H1 (cell line): Measurements from ENCODE around the gene PAFAH1B1. TPM values are rescaled to one million over a fixed set of nuclear protein-coding genes. Genes with fewer than 3 reads are reported as not detected.

Experiments used
- CTCF ChIA-PET: fragments of 300-600 bp; sonication (Branson Sonifier 250); formaldehyde crosslinking; loops from one replicate; lab custom pipeline; 2021; ENCODE audit not compliant: partially characterized antibody; lab: Charles Lee
- POLR2A ChIA-PET: fragments of 300-600 bp; sonication (Branson Sonifier 250); formaldehyde crosslinking; loops from one replicate; lab custom pipeline; 2021; ENCODE audit warnings: inconsistent platforms; ENCODE audit not compliant: partially characterized antibody; lab: Charles Lee
- DNase-seq, 2 experiments: peaks; one replicate each; pipeline versions ENCODE4 v3.0.0 to v3.0.0-alpha.2; 2010 to 2022; ENCODE audit warnings: low spot score in 2 of 2, low read depth in 1 of 2, mixed read lengths in 1 of 2
- FAIRE-seq: peaks from 2 replicates; lab custom pipeline; 2011; peaks lifted over from hg19 to GRCh38; lab: Jason Lieb, UNC
- H2AFZ ChIP-seq: 2 replicates; pipeline ENCODE4 v1.8.1; 2012; ENCODE audit warnings: low read length, inconsistent platforms
- H2AK5ac ChIP-seq: 2 replicates; pipeline ENCODE4 v1.6.1; 2013; ENCODE audit warnings: low read depth, low read length
- H2BK120ac ChIP-seq: replicated peaks from 2 replicates; pipeline ENCODE3; 2013; ENCODE audit warnings: low read depth, low read length, inconsistent platforms
- H2BK12ac ChIP-seq: 2 replicates; pipeline ENCODE4 v1.6.1; 2013; ENCODE audit warnings: low read depth, low read length
- H2BK15ac ChIP-seq: 2 replicates; pipeline ENCODE4 v1.6.1; 2013; ENCODE audit warnings: low read length
- H2BK20ac ChIP-seq: 2 replicates; pipeline ENCODE4 v1.6.1; 2013; ENCODE audit warnings: low read length
- H2BK5ac ChIP-seq: 2 replicates; pipeline ENCODE4 v1.6.1; 2013; ENCODE audit warnings: low read depth, low read length
- H3K14ac ChIP-seq: 2 replicates; pipeline ENCODE4 v1.6.1; 2013; ENCODE audit warnings: inconsistent platforms; ENCODE audit not compliant: insufficient read length
- H3K18ac ChIP-seq: 2 replicates; pipeline ENCODE4 v1.6.1; 2013; ENCODE audit warnings: low read length; ENCODE audit errors: extremely low read depth
- H3K23ac ChIP-seq: 2 replicates; pipeline ENCODE4 v1.6.1; 2013; ENCODE audit warnings: inconsistent platforms; ENCODE audit not compliant: insufficient read length
- H3K23me2 ChIP-seq: 2 replicates; pipeline ENCODE4 v1.6.1; 2013; ENCODE audit warnings: low read depth, low read length
- H3K27ac ChIP-seq: 2 replicates; pipeline ENCODE4 v1.6.1; 2011; ENCODE audit warnings: low read depth, low read length, inconsistent platforms
- H3K27me3 ChIP-seq, 4 experiments: replicated peaks in 1 of 4; 1 replicate in 1 of 4; 2 replicates in 3 of 4; pipeline versions ENCODE4 v1.6.1 to v1.8.1; 2011 to 2013; ENCODE audit warnings: low read length in 3 of 4, mild to moderate bottlenecking in 3 of 4, inconsistent platforms in 2 of 4, mixed read lengths in 2 of 4, moderate library complexity in 1 of 4; ENCODE audit not compliant: control insufficient read depth in 3 of 4, insufficient read depth in 3 of 4; ENCODE audit errors: extremely low read depth in 1 of 4
- H3K36me3 ChIP-seq, 4 experiments: 2 replicates each; pipeline versions ENCODE4 v1.6.1 to v1.8.1; 2011 to 2013; ENCODE audit warnings: mild to moderate bottlenecking in 4 of 4, low read length in 3 of 4, moderate library complexity in 2 of 4, control low read depth in 1 of 4, inconsistent platforms in 1 of 4; ENCODE audit not compliant: insufficient read depth in 4 of 4, control insufficient read depth in 2 of 4
- H3K4ac ChIP-seq: replicated peaks from 2 replicates; pipeline ENCODE3; 2013; ENCODE audit warnings: low read length, low read depth, mixed read lengths, inconsistent platforms; ENCODE audit not compliant: insufficient read length
- H3K4me1 ChIP-seq, 4 experiments: replicated peaks in 1 of 4; 1 replicate in 1 of 4; 2 replicates in 3 of 4; pipeline versions ENCODE4 v1.6.1 to v1.8.1; 2011 to 2013; ENCODE audit warnings: low read length in 3 of 4, inconsistent platforms in 2 of 4, mixed read lengths in 1 of 4; ENCODE audit not compliant: insufficient read depth in 4 of 4, control insufficient read depth in 3 of 4
- H3K4me2 ChIP-seq, 2 experiments: 2 replicates each; pipeline versions ENCODE4 v1.6.1 to v1.8.1; 2011 to 2013; ENCODE audit warnings: low read depth in 2 of 2, low read length in 2 of 2, control low read depth in 1 of 2, inconsistent platforms in 1 of 2, mild to moderate bottlenecking in 1 of 2; ENCODE audit not compliant: insufficient read depth in 1 of 2
- H3K4me3 ChIP-seq, 4 experiments: fragments of 200-600, 300-600 bp in 1 of 4; sonication (generic), shearing (Covaris generic), sonication (Bioruptor Twin) in 1 of 4; 2 replicates each; pipeline versions ENCODE4 v1.5.1 to v1.8.1; 2011 to 2016; ENCODE audit warnings: low read length in 4 of 4, low read depth in 3 of 4, control low read depth in 2 of 4, inconsistent platforms in 2 of 4, mild to moderate bottlenecking in 2 of 4, mixed read lengths in 1 of 4, moderate library complexity in 1 of 4; ENCODE audit not compliant: insufficient read depth in 2 of 4; ENCODE audit errors: extremely low read depth in 1 of 4
- H3K56ac ChIP-seq: replicated peaks from 2 replicates; pipeline ENCODE3; 2013; ENCODE audit warnings: low read depth, mild to moderate bottlenecking, mixed read lengths, low read length, inconsistent platforms; ENCODE audit not compliant: insufficient read length
- H3K79me1 ChIP-seq: 2 replicates; pipeline ENCODE4 v1.6.1; 2013; ENCODE audit warnings: low read depth, low read length, control low read depth
- H3K79me2 ChIP-seq, 2 experiments: 2 replicates each; pipeline versions ENCODE4 v1.6.1 to v1.8.1; 2012 to 2013; ENCODE audit warnings: low read length in 2 of 2, mild to moderate bottlenecking in 2 of 2, inconsistent platforms in 1 of 2; ENCODE audit not compliant: insufficient read depth in 2 of 2, control insufficient read depth in 1 of 2
- H3K9ac ChIP-seq, 4 experiments: replicated peaks in 1 of 4; 1 replicate in 1 of 4; 2 replicates in 3 of 4; pipeline versions ENCODE4 v1.6.1 to v1.8.1; 2011 to 2013; ENCODE audit warnings: low read depth in 3 of 4, low read length in 3 of 4, control low read depth in 2 of 4, mild to moderate bottlenecking in 2 of 4, moderate library complexity in 2 of 4, inconsistent platforms in 1 of 4; ENCODE audit errors: extremely low read depth in 1 of 4
- H3K9me3 ChIP-seq, 2 experiments: 2 replicates each; pipeline versions ENCODE4 v1.6.1 to v1.8.1; 2012 to 2013; ENCODE audit warnings: mild to moderate bottlenecking in 2 of 2, moderate library complexity in 2 of 2, control low read depth in 1 of 2, inconsistent platforms in 1 of 2, low read depth in 1 of 2, low read length in 1 of 2, mixed read lengths in 1 of 2; ENCODE audit not compliant: insufficient read depth in 2 of 2
- H4K20me1 ChIP-seq, 2 experiments: replicated peaks in 1 of 2; 2 replicates each; pipeline versions ENCODE3 to v1.8.1; 2011 to 2013; ENCODE audit warnings: inconsistent platforms in 2 of 2, low read length in 2 of 2, mild to moderate bottlenecking in 1 of 2; ENCODE audit not compliant: insufficient read depth in 2 of 2, control insufficient read depth in 1 of 2
- H4K5ac ChIP-seq: 2 replicates; pipeline ENCODE4 v1.6.1; 2013; ENCODE audit warnings: low read length, low read depth, mixed read lengths, inconsistent platforms; ENCODE audit not compliant: insufficient read length
- H4K8ac ChIP-seq: 2 replicates; pipeline ENCODE4 v1.8.0; 2013; ENCODE audit warnings: mild to moderate bottlenecking, moderate library complexity, low read length, inconsistent platforms; ENCODE audit not compliant: insufficient read depth; ENCODE audit errors: extremely low read depth
- H4K91ac ChIP-seq: replicated peaks from 2 replicates; pipeline ENCODE3; 2013; ENCODE audit warnings: low read length, mixed read lengths, inconsistent platforms; ENCODE audit not compliant: insufficient read length
- BACH1 ChIP-seq: IDR thresholded peaks from 2 replicates; pipeline ENCODE4 v1.6.1; 2012; ENCODE audit warnings: low read length, improper control_type of control experiment
- FOSL1 ChIP-seq: IDR thresholded peaks from 2 replicates; pipeline ENCODE4 v1.6.1; 2011; ENCODE audit warnings: mild to moderate bottlenecking, low read depth, low read length, moderate library complexity; ENCODE audit not compliant: insufficient read depth
- KDM4A ChIP-seq: IDR thresholded peaks from one replicate; pipeline ENCODE4 v1.7.1; 2012; ENCODE audit warnings: low read depth, mild to moderate bottlenecking, moderate library complexity, low read length, inconsistent platforms; ENCODE audit not compliant: severe bottlenecking
- SIRT6 ChIP-seq: IDR thresholded peaks from one replicate; pipeline ENCODE4 v1.7.1; 2012; ENCODE audit warnings: low read length, inconsistent platforms
- TAF7 ChIP-seq: optimal IDR thresholded peaks from 2 replicates; pipeline ENCODE3; 2011; ENCODE audit warnings: low read depth, mild to moderate bottlenecking, inconsistent platforms, low read length, moderate library complexity, borderline replicate concordance
- WGBS, 2 experiments: shearing (Covaris generic) in 1 of 2; methylation state at CpG; one replicate each; pipeline versions ENCODE4 v1.1.6 to v1.1.7; 2013 to 2015; ENCODE audit warnings: low lambda C conversion rate in 2 of 2, mixed read lengths in 2 of 2, inconsistent platforms in 1 of 2, low coverage in 1 of 2, missing lambda C conversion rate in 1 of 2; ENCODE audit not compliant: insufficient replicate concordance in 2 of 2, insufficient coverage in 1 of 2, insufficient read length in 1 of 2; ENCODE audit errors: extremely low coverage in 1 of 2, missing lambda C conversion rate in 1 of 2; 5-methylcytosine and 5-hydroxymethylcytosine counted together
- polyA plus RNA-seq, 7 experiments: library from polyadenylated mRNA; depleted of rRNA in 3 of 7; stranded (reverse) in 5 of 7; unstranded in 2 of 7; fragments of >200 nt in 5 of 7; fragments of 200-250 nt in 2 of 7; gene quantifications; 1 replicate in 5 of 7; 2 replicates in 1 of 7; 4 replicates in 1 of 7; pipeline versions ENCODE4 v1.2.1 to v1.2.3, GENCODE V29; 2011 to 2013; ENCODE audit warnings: missing spikeins in 2 of 7, mixed read lengths in 2 of 7
- total RNA-seq: library from RNA; stranded (reverse); fragmentation: NEBNext Ultra II Directional; extraction: Animal tissue kit (Norgen Biotek cat#: 25700); gene quantifications from 2 replicates; pipeline ENCODE4 v1.2.1, GENCODE V29; 2021

The PAFAH1B1 gene
- total and polyA plus RNA-seq, 2 of the 8 experiments (the other 6 are each of a cell fraction or from before 2014, with no cell fraction given) = 42.0 to 152 TPM

- Histone ChIP-seq H4K20me1 (peaks cover 0 to 22% of the 10 kb centered on the region in 2 experiments), H3K9me3 (no peaks in the 10 kb centered on the region)
- TF ChIP-seq KDM4A (no peak), FOSL1 (no peak), TAF7 (no peak), SIRT6 (no peak), BACH1 (no peak)
Measured at GRCh38 chr17:2700030-2700490, 106.6 kb downstream of the PAFAH1B1 start.

More at GRCh38 chr17:2700030-2700490, 106.6 kb downstream of the PAFAH1B1 start:
- Histone ChIP-seq H2BK15ac (no peak overlapping the region), H3K4me3 (no peak overlapping the region), H3K23ac (no peak overlapping the region), H3K18ac (no peak overlapping the region), H4K91ac (no peak overlapping the region), H3K36me3 (peaks cover 0 to 45% (median 21%) of the 10 kb centered on the region in 4 experiments), H3K9ac (no peak overlapping the region), H3K79me2 (peaks cover 0 to 1% of the 10 kb centered on the region in 2 experiments; a peak in 1 of 4 replicates), H3K27ac (no peak overlapping the region), H3K23me2 (no peaks in the 10 kb centered on the region), H2AK5ac (no peak overlapping the region), H4K8ac (no peak overlapping the region), H3K27me3 (no peaks in the 10 kb centered on the region), H3K79me1 (peaks cover 5% of the 10 kb centered on the region), H4K5ac (no peak overlapping the region), H3K4me2 (no peak overlapping the region), H2BK5ac (no peak overlapping the region), H2BK12ac (no peak overlapping the region), H3K14ac (no peak overlapping the region), H3K56ac (no peak overlapping the region), H2AFZ (no peak overlapping the region), H3K4me1 (peaks cover 0 to 3% (median 0%) of the 10 kb centered on the region in 4 experiments; a peak in 2 of 7 replicates), H2BK20ac (no peak overlapping the region), H3K4ac (no peak overlapping the region), H2BK120ac (no peak overlapping the region)
- DNase-seq = no peak
- ChIA-PET CTCF (interaction anchor here (0.7 to 1.2 kb wide), 3 partner anchors 9 to 24 kb away, joined by 3 read pairs; no protein-coding TSS in a partner anchor), POLR2A (interaction anchor here (1.1 to 1.4 kb wide), 3 partner anchors 12 to 191 kb away, joined by 3 read pairs; no protein-coding TSS in a partner anchor)
- FAIRE-seq = no peak
- 90% methylated on average over 20 of the region's 20 CpGs; no CpG with 5 or more reads in 1 of the 2 experiments for WGBS, 2 experiments
